AG04450 (cell line): ENCODE measurements around the gene TBCD. TPM values are rescaled to one million over a fixed set of nuclear protein-coding genes. Genes with fewer than 3 reads are reported as not detected.

Experiments
- CTCF ChIA-PET: fragments of 300-600, 350-600 bp; formaldehyde crosslinking; extraction: SDS; loops from one replicate; lab custom pipeline; 2022; ENCODE audit warnings: antibody characterized with exemption, inconsistent platforms; lab: Charles Lee
- POLR2A ChIA-PET: fragments of 350-600 bp; formaldehyde crosslinking; extraction: SDS; loops from one replicate; lab custom pipeline; 2021; ENCODE audit warnings: antibody characterized with exemption, inconsistent platforms; lab: Yijun Ruan, JAX
- DNase-seq: peaks from one replicate; pipeline ENCODE4 v3.0.0-alpha.2; 2011; ENCODE audit warnings: low read depth, low spot score
- H3K27ac ChIP-seq: one replicate; pipeline ENCODE4 v1.5.1; 2012; ENCODE audit warnings: low read depth, low read length, control low read depth
- H3K27me3 ChIP-seq: one replicate; pipeline ENCODE4 v1.6.0; 2012; ENCODE audit warnings: low read length; ENCODE audit not compliant: control insufficient read depth, insufficient read depth
- H3K4me3 ChIP-seq: 2 replicates; pipeline ENCODE4 v1.5.1; 2011; ENCODE audit warnings: mild to moderate bottlenecking, low read depth, low read length, control low read depth
- H3K9me3 ChIP-seq: 2 replicates; pipeline ENCODE4 v1.5.1; 2012; ENCODE audit warnings: low read length; ENCODE audit not compliant: control insufficient read depth, insufficient read depth
- polyA plus RNA-seq: library from polyadenylated mRNA; depleted of rRNA; stranded (reverse); fragments of >200 nt; gene quantifications from 2 replicates; pipeline ENCODE4 v1.2.3, GENCODE V29; 2011
- TF ChIP-seq, protein P1 (sequence below): IDR thresholded peaks from 2 replicates; pipeline ENCODE4 v1.5.1; 2011; ENCODE audit warnings: low read depth, low read length, control low read depth, inconsistent platforms

The TBCD gene
- polyA plus RNA-seq, 1 experiment, result 28.5 TPM

DNA sequence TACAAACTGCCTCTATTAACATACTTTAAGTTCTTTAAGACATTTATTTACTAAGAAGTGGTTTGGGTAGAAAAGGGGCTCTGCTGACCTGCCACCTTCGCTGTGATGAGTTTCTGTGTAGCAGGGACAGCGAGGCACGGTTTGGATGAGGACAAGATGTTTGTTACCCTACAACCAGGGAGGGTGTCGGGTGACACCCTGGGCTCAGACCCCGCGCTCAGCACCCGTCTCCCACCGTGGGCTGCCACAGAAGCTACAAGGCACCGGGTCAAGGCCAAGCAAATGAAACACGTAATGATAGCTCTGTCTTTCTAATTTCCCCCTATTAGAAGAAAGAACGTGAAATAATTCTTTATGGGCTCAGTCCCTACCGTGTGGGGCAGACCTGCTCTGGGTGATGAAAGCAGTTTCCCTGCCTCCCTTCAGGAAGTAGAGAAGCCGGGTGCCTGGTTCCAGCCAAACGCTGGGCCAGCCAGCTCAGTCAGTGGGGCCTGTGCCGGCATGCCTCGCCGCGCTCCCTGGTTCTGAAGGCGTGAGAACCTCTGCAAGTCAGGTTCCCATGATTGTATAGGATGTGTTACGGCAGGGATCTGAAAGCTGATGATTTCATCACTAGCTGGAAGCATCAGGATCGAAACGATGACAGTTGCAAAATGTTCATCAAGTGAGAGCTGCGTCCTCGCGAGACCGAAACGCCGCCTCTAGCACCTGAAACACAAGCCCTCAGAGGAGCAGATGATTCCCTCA lies 84.1 kb downstream of the TBCD start:
- Histone ChIP-seq H3K27ac (no peak overlapping the region), H3K9me3 (no peaks in the 10 kb centered on the region; the same call in 1 of the 2 replicates), H3K27me3 (no peaks in the 10 kb centered on the region), H3K4me3 (no peak overlapping the region)
- DNase-seq, result no peak
- CTCF ChIA-PET, result no interaction called here
- POLR2A ChIA-PET, result interaction anchor here (0.8 kb wide), 1 partner anchor 9 kb away, joined by 3 read pairs; no protein-coding TSS in a partner anchor
- TF ChIP-seq, protein P1, sequence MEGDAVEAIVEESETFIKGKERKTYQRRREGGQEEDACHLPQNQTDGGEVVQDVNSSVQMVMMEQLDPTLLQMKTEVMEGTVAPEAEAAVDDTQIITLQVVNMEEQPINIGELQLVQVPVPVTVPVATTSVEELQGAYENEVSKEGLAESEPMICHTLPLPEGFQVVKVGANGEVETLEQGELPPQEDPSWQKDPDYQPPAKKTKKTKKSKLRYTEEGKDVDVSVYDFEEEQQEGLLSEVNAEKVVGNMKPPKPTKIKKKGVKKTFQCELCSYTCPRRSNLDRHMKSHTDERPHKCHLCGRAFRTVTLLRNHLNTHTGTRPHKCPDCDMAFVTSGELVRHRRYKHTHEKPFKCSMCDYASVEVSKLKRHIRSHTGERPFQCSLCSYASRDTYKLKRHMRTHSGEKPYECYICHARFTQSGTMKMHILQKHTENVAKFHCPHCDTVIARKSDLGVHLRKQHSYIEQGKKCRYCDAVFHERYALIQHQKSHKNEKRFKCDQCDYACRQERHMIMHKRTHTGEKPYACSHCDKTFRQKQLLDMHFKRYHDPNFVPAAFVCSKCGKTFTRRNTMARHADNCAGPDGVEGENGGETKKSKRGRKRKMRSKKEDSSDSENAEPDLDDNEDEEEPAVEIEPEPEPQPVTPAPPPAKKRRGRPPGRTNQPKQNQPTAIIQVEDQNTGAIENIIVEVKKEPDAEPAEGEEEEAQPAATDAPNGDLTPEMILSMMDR, result no peak

DNA sequence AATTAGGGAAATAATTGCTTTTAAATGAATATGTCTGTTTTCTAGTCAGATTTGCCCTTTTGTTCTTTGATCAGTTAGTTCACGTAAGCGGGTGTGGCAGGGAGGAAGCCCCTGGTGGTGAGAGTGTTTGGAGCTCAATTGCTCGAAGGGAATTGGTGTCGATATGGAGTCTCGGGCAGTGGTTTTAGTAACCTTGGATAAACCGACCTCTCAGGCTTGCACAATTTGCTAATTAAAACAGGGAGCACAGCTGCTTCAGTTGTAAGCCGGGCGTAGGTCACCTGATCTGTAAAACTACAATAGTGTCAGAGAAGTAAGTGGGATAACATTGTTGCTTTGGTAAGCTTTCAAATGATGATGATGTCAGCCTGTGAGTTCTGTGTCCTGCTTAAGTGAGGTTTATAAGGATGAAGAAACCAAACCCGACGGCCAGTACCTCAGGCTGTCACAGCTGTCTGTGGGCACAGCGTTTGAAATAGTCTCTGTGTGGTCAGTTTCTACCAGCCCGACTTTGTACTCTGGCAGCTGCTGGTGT lies 85.0 kb downstream of the TBCD start:
- POLR2A ChIA-PET, result no interaction called here

DNA sequence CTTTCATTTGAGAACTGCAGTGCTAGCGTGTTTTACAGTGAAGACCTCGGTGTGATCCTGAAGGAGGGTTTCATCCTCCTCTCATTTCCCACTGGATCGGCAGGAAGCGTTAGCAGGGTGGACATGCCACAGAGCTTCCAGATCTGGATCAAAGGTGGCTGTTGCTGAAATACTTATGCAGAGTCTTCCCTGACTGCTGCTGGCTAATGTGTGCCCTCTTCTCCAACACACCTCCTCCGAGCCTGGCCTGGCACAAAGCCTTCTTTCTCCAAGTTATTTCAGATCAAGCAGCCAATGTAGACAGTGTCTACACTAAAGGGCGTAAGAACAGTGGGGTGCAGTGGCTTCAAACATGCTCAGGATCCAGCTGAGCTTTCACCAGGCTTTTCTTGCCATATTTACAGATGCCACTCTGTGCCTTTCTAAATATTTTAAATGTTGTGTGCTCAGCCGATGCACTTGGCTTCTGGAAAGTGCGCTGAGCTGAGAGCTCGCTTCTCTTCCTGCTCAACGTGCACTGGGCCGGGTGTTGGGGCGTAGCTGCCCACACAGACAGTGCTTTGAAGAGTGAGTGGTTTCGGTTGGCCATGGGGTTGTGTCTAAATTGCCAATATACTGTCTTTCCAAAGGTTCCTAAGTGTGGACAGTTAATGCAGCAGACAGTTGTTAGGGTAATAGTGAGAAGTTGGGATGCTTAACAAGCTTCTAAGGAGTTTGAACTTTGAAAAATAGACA lies 85.9 kb downstream of the TBCD start:
- Histone ChIP-seq H3K4me3 (no peak overlapping the region), H3K9me3 (no peaks in the 10 kb centered on the region; the same call in 1 of the 2 replicates), H3K27ac (no peak overlapping the region), H3K27me3 (no peaks in the 10 kb centered on the region)
- ChIA-PET POLR2A (no interaction called here), CTCF (no interaction called here)
- TF ChIP-seq, protein P1, result no peak
- no peak for DNase-seq

More for the DNA sequence above, 85.0 kb downstream of the TBCD start:
- Histone ChIP-seq H3K9me3 (no peaks in the 10 kb centered on the region; the same call in 1 of the 2 replicates), H3K27me3 (no peaks in the 10 kb centered on the region), H3K27ac (no peak overlapping the region), H3K4me3 (no peak overlapping the region)
- DNase-seq, result no peak
- CTCF ChIA-PET, result interaction anchor here (0.7 kb wide), 1 partner anchor 201 kb away, joined by 3 read pairs; no protein-coding TSS in a partner anchor
- TF ChIP-seq, protein P1, result peak; percentile 9; the same call in 1 of the 2 replicates

GRCh38 chr17:82838386-82839063 lies 86.7 kb downstream of the TBCD start:
- TF ChIP-seq, protein P1, result no peak
- Histone ChIP-seq H3K27ac (no peak overlapping the region), H3K27me3 (no peaks in the 10 kb centered on the region), H3K4me3 (no peak overlapping the region), H3K9me3 (no peaks in the 10 kb centered on the region; the same call in 1 of the 2 replicates)
- CTCF ChIA-PET, result interaction anchor here (1.2 kb wide), 1 partner anchor 56 kb away, joined by 4 read pairs; no protein-coding TSS in a partner anchor
- POLR2A ChIA-PET, result no interaction called here
- no peak for DNase-seq
